Right atrium auricular region (tissue), 2 donors: ENCODE results near the gene TMEM240. TPM values are rescaled to one million over a fixed set of nuclear protein-coding genes. Genes with fewer than 3 reads are reported as not detected.

ENCODE experiments used
- DNase-seq: peaks from one replicate; pipeline ENCODE4 v3.0.0-alpha.2; 2019; ENCODE audit warnings: low spot score
- H3K27ac ChIP-seq, 2 donors: fragments of 200-600 bp; sonication (generic); 1 replicate in 1 of 2; 2 replicates in 1 of 2; pipeline ENCODE4 v1.5.1; 2016 to 2019
- H3K27me3 ChIP-seq, 2 donors: fragments of 200-600 bp; sonication (generic); one replicate each; pipeline versions ENCODE4 v1.5.1 to v1.6.0; 2017 to 2019
- H3K36me3 ChIP-seq: fragments of 200-600 bp; sonication (generic); one replicate; pipeline ENCODE4 v1.5.1; 2016
- H3K4me1 ChIP-seq, 2 donors: fragments of 200-600 bp; sonication (generic); one replicate each; pipeline versions ENCODE4 v1.5.1 to v1.6.0; 2017 to 2019
- H3K4me3 ChIP-seq, 2 donors: fragments of 200-600 bp; sonication (generic); 1 replicate in 1 of 2; 2 replicates in 1 of 2; pipeline ENCODE4 v1.5.1; 2017 to 2019; ENCODE audit warnings: mild to moderate bottlenecking in 1 of 2, moderate library complexity in 1 of 2
- H3K9me3 ChIP-seq, 2 donors: fragments of 200-600 bp; sonication (generic); one replicate each; pipeline ENCODE4 v1.5.1; 2019
- total RNA-seq, 2 donors: library from RNA; depleted of rRNA; stranded (reverse); fragments of >200 nt; gene quantifications; one replicate each; pipeline ENCODE4 v1.1.0, GENCODE V29; 2016
- TF ChIP-seq, protein P1 (sequence below), 2 donors: fragments of 200-600 bp; sonication (generic); IDR thresholded peaks; one replicate each; pipeline ENCODE4 v1.5.1; 2019; ENCODE audit warnings: antibody characterized with exemption in 2 of 2

TMEM240 gene
- 1 to 10 TPM; 1.4 to 2.8 TPM for total RNA-seq

GRCh38 chr1:1540090-1540817 is at the start of gene TMEM240:
TSS of gene TMEM240 (minus strand) at chr1:1540624. CDS start at chr1:1540346, 278 bp downstream.
- no peaks in the 10 kb centered on the region for H3K9me3 ChIP-seq
- H3K27me3 ChIP-seq = no peaks in the 10 kb centered on the region
- TF ChIP-seq, protein P1, sequence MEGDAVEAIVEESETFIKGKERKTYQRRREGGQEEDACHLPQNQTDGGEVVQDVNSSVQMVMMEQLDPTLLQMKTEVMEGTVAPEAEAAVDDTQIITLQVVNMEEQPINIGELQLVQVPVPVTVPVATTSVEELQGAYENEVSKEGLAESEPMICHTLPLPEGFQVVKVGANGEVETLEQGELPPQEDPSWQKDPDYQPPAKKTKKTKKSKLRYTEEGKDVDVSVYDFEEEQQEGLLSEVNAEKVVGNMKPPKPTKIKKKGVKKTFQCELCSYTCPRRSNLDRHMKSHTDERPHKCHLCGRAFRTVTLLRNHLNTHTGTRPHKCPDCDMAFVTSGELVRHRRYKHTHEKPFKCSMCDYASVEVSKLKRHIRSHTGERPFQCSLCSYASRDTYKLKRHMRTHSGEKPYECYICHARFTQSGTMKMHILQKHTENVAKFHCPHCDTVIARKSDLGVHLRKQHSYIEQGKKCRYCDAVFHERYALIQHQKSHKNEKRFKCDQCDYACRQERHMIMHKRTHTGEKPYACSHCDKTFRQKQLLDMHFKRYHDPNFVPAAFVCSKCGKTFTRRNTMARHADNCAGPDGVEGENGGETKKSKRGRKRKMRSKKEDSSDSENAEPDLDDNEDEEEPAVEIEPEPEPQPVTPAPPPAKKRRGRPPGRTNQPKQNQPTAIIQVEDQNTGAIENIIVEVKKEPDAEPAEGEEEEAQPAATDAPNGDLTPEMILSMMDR (IDR thresholded peaks at IDR 0.05) = no peak
- peaks cover 0 to 36% of the 10 kb centered on the region in 2 donors for H3K4me1 ChIP-seq
- H3K27ac ChIP-seq = peak within 1 kb of the TSS; percentile 81 to 85
- H3K4me3 ChIP-seq = peak within 1 kb of the TSS; percentile 72 to 75
- peaks cover 12% of the 10 kb centered on the region for H3K36me3 ChIP-seq
- DNase-seq = peak; percentile 76

DNA sequence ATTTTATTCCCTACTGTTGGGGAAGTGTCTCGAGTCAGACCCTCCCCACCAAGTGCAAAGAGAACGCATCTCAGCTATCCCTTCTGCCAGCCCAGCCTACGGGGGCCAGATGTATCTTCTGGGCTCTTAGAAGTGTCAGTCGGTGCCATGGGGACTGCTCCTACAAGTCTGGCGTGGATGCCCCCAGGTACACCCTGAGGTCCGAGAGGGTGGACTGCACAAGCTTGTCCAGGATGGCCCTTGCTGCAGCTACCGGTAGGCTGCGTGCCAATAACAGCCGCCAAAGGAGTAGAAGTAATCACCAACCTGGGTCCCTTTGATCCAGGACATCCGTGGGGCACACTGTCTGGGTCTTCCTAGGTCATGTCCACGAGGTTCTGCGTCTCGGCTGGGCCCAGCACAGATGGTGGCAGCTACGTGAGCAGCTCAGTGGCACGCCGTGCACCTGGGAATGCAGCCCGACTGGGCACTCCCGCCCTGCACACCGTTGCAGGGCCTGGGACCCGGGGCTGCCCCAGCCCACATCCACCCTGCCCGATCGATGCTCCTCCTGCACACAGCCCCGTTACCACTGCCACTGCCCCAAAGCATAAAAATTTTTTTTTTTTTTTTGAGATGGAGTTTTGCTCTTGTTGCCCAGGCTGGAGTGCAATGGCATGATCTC is 43.1 kb upstream of the TMEM240 start:
- DNase-seq = no peak
- H3K9me3 ChIP-seq = no peaks in the 10 kb centered on the region

GRCh38 chr1:1582585-1583346 is 42.3 kb upstream of the TMEM240 start:
- DNase-seq = no peak
- Histone ChIP-seq H3K4me3 (no peak overlapping the region), H3K4me1 (no peaks in the 10 kb centered on the region), H3K27me3 (no peaks in the 10 kb centered on the region), H3K9me3 (no peaks in the 10 kb centered on the region), H3K36me3 (no peaks in the 10 kb centered on the region), H3K27ac (no peak overlapping the region)
- TF ChIP-seq, protein P1 (IDR thresholded peaks at IDR 0.05) = no peak

More for the DNA sequence above, 43.1 kb upstream of the TMEM240 start:
- no peaks in the 10 kb centered on the region for H3K36me3 ChIP-seq
- no peak overlapping the region for H3K27ac ChIP-seq
- H3K4me1 ChIP-seq = no peaks in the 10 kb centered on the region
- H3K27me3 ChIP-seq = no peaks in the 10 kb centered on the region
- H3K4me3 ChIP-seq = no peak overlapping the region
- TF ChIP-seq, protein P1 (IDR thresholded peaks at IDR 0.05) = no peak

DNA sequence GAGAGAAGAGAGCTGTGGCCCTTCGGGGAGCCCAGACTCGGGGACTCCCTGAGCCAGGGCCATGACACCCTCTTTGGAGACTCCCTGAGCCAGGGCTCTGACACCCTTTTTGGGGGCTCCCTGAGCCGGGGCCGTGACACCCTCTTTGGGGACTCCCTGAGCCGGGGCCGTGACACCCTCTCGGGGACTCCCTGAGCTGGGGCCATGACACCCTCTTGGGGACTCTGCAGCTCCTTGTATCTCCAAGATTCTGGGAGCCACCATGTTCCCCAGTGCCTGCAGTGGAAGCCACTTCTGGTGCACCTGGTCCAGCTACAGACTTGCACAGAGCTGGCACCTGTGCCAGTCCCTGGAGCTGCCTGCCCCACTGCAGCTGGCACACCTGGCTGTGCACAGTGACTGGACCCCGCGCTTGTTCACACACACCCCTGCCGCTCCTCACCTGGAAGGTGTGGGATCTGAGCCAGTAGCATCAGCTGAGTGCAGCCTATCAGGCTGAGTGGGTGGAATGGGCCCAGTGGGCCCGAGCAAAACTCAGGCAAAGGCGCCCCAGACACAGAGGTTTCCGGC is 38.0 kb upstream of the TMEM240 start:
- Histone ChIP-seq H3K9me3 (no peaks in the 10 kb centered on the region), H3K4me1 (peaks cover 0 to 9% of the 10 kb centered on the region in 2 donors)
- TF ChIP-seq, protein P1 (IDR thresholded peaks at IDR 0.05) = no peak

DNA sequence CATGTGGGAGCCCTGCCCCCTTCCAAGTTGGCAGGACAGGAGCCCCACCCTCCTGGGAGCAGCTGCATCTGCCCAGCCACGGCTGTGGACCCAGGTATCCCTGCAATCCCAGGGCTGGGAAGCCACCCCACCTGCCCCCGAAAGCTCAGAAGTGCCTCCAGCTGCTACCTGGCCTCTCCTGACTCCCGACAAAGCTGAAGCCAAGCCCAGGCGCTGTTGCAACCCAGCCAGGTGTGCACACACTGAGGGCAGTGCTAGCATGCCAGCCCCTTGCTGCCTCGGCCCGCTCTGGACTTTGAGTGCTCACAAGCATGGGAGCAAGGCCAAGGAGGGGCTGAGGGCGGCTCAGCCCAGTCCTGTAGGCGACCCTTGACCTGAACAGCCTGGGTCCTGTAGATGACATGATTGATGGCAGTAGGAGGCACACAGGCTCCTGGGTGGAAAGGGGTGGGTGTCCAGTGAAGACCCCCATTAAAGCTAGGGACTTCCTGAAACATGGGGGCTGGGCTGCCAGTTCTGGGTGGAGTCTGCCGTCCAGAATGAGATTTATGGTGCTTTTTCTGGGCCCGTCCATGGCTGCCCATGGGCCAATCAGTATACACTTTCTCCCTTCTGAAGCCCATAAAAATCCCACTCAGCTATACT is 37.1 kb upstream of the TMEM240 start:
- H3K4me1 ChIP-seq = peaks cover 0 to 19% of the 10 kb centered on the region in 2 donors
- H3K27ac ChIP-seq = no peak overlapping the region
- H3K4me3 ChIP-seq = no peak overlapping the region
- H3K36me3 ChIP-seq = no peaks in the 10 kb centered on the region
- DNase-seq = no peak
- H3K9me3 ChIP-seq = no peaks in the 10 kb centered on the region
- TF ChIP-seq, protein P1 (IDR thresholded peaks at IDR 0.05) = no peak
- H3K27me3 ChIP-seq = no peaks in the 10 kb centered on the region

More for the DNA sequence above, 38.0 kb upstream of the TMEM240 start:
- DNase-seq = no peak
- no peaks in the 10 kb centered on the region for H3K27me3 ChIP-seq
- no peak overlapping the region for H3K4me3 ChIP-seq
- H3K27ac ChIP-seq = no peak overlapping the region
- H3K36me3 ChIP-seq = no peaks in the 10 kb centered on the region
